GM12873 (cell line): ENCODE results near the gene SDCCAG8.

Experiments
- CTCF ChIP-seq: IDR thresholded peaks from 2 replicates; pipeline ENCODE4 v1.5.1; 2012; ENCODE audit warnings: low read depth, mild to moderate bottlenecking, moderate library complexity, low read length, control low read depth; ENCODE audit not compliant: insufficient read depth; ENCODE audit errors: missing control alignments

SDCCAG8 gene

GRCh38 chr1:243529512-243529911 lies 273.7 kb downstream of the SDCCAG8 start:
- TF ChIP-seq CTCF = no peak

- TF ChIP-seq CTCF = no peak
Observed at GRCh38 chr1:243535014-243535413, 279.2 kb downstream of the SDCCAG8 start.

GRCh38 chr1:243539636-243540035 lies 283.8 kb downstream of the SDCCAG8 start:
- TF ChIP-seq CTCF = no peak

- TF ChIP-seq CTCF = no peak
Observed at GRCh38 chr1:243542739-243543415, 287.0 kb downstream of the SDCCAG8 start.

- no peak for TF ChIP-seq CTCF
Observed at GRCh38 chr1:243543501-243543900, 287.7 kb downstream of the SDCCAG8 start.

GRCh38 chr1:243546457-243546856 lies 290.6 kb downstream of the SDCCAG8 start:
- no peak for TF ChIP-seq CTCF

GRCh38 chr1:243547891-243548290 lies 292.1 kb downstream of the SDCCAG8 start:
- no peak for TF ChIP-seq CTCF
